ENCODE results near the gene SLC25A25.
"Not testable (repeated sequence)": the region's sequence is repeated elsewhere in the genome, so short reads cannot be mapped to it uniquely, and the experiment has no call there.

The SLC25A25 gene

GRCh38 chr9:128109050-128109709 lies 41.1 kb downstream of the SLC25A25 start:
- H3K79me2 ChIP-seq (ENCODE audit: control insufficient read depth, insufficient read depth, low read length), result no peaks in the 10 kb centered on the region
- H2BK5ac ChIP-seq (ENCODE audit: low read length), result no peak overlapping the region
- no peak overlapping the region for H3K4me2 ChIP-seq (ENCODE audit: low read length)
- H3K9ac ChIP-seq (ENCODE audit: low read length), result no peak overlapping the region
- H2BK15ac ChIP-seq (replicated peaks; ENCODE audit: low read depth), result no peak overlapping the region
- peaks cover 4% of the 10 kb centered on the region for H3K36me3 ChIP-seq (ENCODE audit: control insufficient read depth, insufficient read depth, low read length)
- H2AK5ac ChIP-seq (ENCODE audit: low read length), result no peak overlapping the region
- H3K4me3 ChIP-seq (ENCODE audit: low read length), result no peak overlapping the region
- no peak overlapping the region for H3K23ac ChIP-seq (ENCODE audit: low read length)
- no peak overlapping the region for H3K18ac ChIP-seq (ENCODE audit: low read length)
- no peak overlapping the region for H3K56ac ChIP-seq (ENCODE audit: low read length)
- no CpG with 5 or more reads among the region's 20 CpGs for WGBS (ENCODE audit: extremely low coverage, insufficient coverage, low lambda C conversion rate)
- H4K5ac ChIP-seq (ENCODE audit: low read length), result no peak overlapping the region
- DNase-seq, result no peak
- H3K4me1 ChIP-seq (ENCODE audit: control insufficient read depth, low read depth, low read length), result no peaks in the 10 kb centered on the region
- H3K27me3 ChIP-seq (ENCODE audit: insufficient read depth, low read length, poor library complexity), result no peaks in the 10 kb centered on the region
- no peak overlapping the region for H3K27ac ChIP-seq (ENCODE audit: low read depth, low read length)
- no peak overlapping the region for H3K4ac ChIP-seq (ENCODE audit: low read depth, low read length)
- H3K79me1 ChIP-seq (ENCODE audit: low read length), result no peaks in the 10 kb centered on the region
- H2BK120ac ChIP-seq (ENCODE audit: low read depth, low read length), result no peak overlapping the region
- no peak overlapping the region for H4K8ac ChIP-seq (ENCODE audit: low read depth, low read length)

- DNase-seq; H3K4me2 ChIP-seq (ENCODE audit: low read length); H2BK5ac ChIP-seq (ENCODE audit: low read length); H3K56ac ChIP-seq (ENCODE audit: low read length); H3K36me3 ChIP-seq (ENCODE audit: control insufficient read depth, insufficient read depth, low read length); H2BK120ac ChIP-seq (ENCODE audit: low read depth, low read length); H4K5ac ChIP-seq (ENCODE audit: low read length); H3K27ac ChIP-seq (ENCODE audit: low read depth, low read length); H2AK5ac ChIP-seq (ENCODE audit: low read length); H3K79me1 ChIP-seq (ENCODE audit: low read length); H3K23ac ChIP-seq (ENCODE audit: low read length); H3K79me2 ChIP-seq (ENCODE audit: control insufficient read depth, insufficient read depth, low read length); H3K27me3 ChIP-seq (ENCODE audit: insufficient read depth, low read length, poor library complexity); H3K4ac ChIP-seq (ENCODE audit: low read depth, low read length); H3K4me1 ChIP-seq (ENCODE audit: control insufficient read depth, low read depth, low read length); H3K4me3 ChIP-seq (ENCODE audit: low read length); H4K8ac ChIP-seq (ENCODE audit: low read depth, low read length); H3K9ac ChIP-seq (ENCODE audit: low read length); H2BK15ac ChIP-seq (replicated peaks; ENCODE audit: low read depth); H3K18ac ChIP-seq (ENCODE audit: low read length): not testable (repeated sequence)
- WGBS (ENCODE audit: extremely low coverage, insufficient coverage, low lambda C conversion rate), result no CpG with 5 or more reads among the region's 12 CpGs
Observed at GRCh38 chr9:128111726-128112125, 43.7 kb downstream of the SLC25A25 start.

GRCh38 chr9:128113526-128114325 lies 45.7 kb downstream of the SLC25A25 start:
- Histone ChIP-seq H3K4me1 (ENCODE audit: control insufficient read depth, low read depth, low read length) (peaks cover 3% of the 10 kb centered on the region), H4K5ac (ENCODE audit: low read length) (no peak overlapping the region), H2BK15ac (replicated peaks; ENCODE audit: low read depth) (no peak overlapping the region), H3K79me2 (ENCODE audit: control insufficient read depth, insufficient read depth, low read length) (no peaks in the 10 kb centered on the region), H2BK120ac (ENCODE audit: low read depth, low read length) (no peak overlapping the region), H3K27me3 (ENCODE audit: insufficient read depth, low read length, poor library complexity) (no peaks in the 10 kb centered on the region), H3K36me3 (ENCODE audit: control insufficient read depth, insufficient read depth, low read length) (no peaks in the 10 kb centered on the region), H3K4me3 (ENCODE audit: low read length) (no peak overlapping the region), H2AK5ac (ENCODE audit: low read length) (no peak overlapping the region), H3K18ac (ENCODE audit: low read length) (no peak overlapping the region), H3K4me2 (ENCODE audit: low read length) (no peak overlapping the region), H3K27ac (ENCODE audit: low read depth, low read length) (no peak overlapping the region), H3K79me1 (ENCODE audit: low read length) (no peaks in the 10 kb centered on the region), H3K9ac (ENCODE audit: low read length) (no peak overlapping the region), H3K4ac (ENCODE audit: low read depth, low read length) (no peak overlapping the region), H3K56ac (ENCODE audit: low read length) (no peak overlapping the region), H3K23ac (ENCODE audit: low read length) (no peak overlapping the region), H4K8ac (ENCODE audit: low read depth, low read length) (no peak overlapping the region), H2BK5ac (ENCODE audit: low read length) (no peak overlapping the region)
- no CpG with 5 or more reads among the region's 12 CpGs for WGBS (ENCODE audit: extremely low coverage, insufficient coverage, low lambda C conversion rate)
- DNase-seq, result no peak

GRCh38 chr9:128114326-128115186 lies 46.5 kb downstream of the SLC25A25 start:
- no CpG with 5 or more reads among the region's 29 CpGs for WGBS (ENCODE audit: extremely low coverage, insufficient coverage, low lambda C conversion rate)
- H3K4me2 ChIP-seq (ENCODE audit: low read length), result no peak overlapping the region
- no peak for DNase-seq
- no peak overlapping the region for H4K8ac ChIP-seq (ENCODE audit: low read depth, low read length)
- H4K5ac ChIP-seq (ENCODE audit: low read length), result no peak overlapping the region
- no peak overlapping the region for H2AK5ac ChIP-seq (ENCODE audit: low read length)
- no peak overlapping the region for H2BK120ac ChIP-seq (ENCODE audit: low read depth, low read length)
- no peak overlapping the region for H3K9ac ChIP-seq (ENCODE audit: low read length)
- H3K79me1 ChIP-seq (ENCODE audit: low read length), result no peaks in the 10 kb centered on the region
- no peak overlapping the region for H3K4me3 ChIP-seq (ENCODE audit: low read length)
- peaks cover 3% of the 10 kb centered on the region for H3K4me1 ChIP-seq (ENCODE audit: control insufficient read depth, low read depth, low read length)
- no peak overlapping the region for H3K4ac ChIP-seq (ENCODE audit: low read depth, low read length)
- no peaks in the 10 kb centered on the region for H3K27me3 ChIP-seq (ENCODE audit: insufficient read depth, low read length, poor library complexity)
- H3K23ac ChIP-seq (ENCODE audit: low read length), result no peak overlapping the region
- no peak overlapping the region for H3K18ac ChIP-seq (ENCODE audit: low read length)
- no peak overlapping the region for H3K27ac ChIP-seq (ENCODE audit: low read depth, low read length)
- H3K56ac ChIP-seq (ENCODE audit: low read length), result no peak overlapping the region
- H3K79me2 ChIP-seq (ENCODE audit: control insufficient read depth, insufficient read depth, low read length), result no peaks in the 10 kb centered on the region
- no peaks in the 10 kb centered on the region for H3K36me3 ChIP-seq (ENCODE audit: control insufficient read depth, insufficient read depth, low read length)
- no peak overlapping the region for H2BK5ac ChIP-seq (ENCODE audit: low read length)
- no peak overlapping the region for H2BK15ac ChIP-seq (replicated peaks; ENCODE audit: low read depth)

- Histone ChIP-seq H3K23ac (ENCODE audit: low read length) (no peak overlapping the region), H3K4me2 (ENCODE audit: low read length) (no peak overlapping the region), H2AK5ac (ENCODE audit: low read length) (no peak overlapping the region), H4K5ac (ENCODE audit: low read length) (no peak overlapping the region), H3K18ac (ENCODE audit: low read length) (no peak overlapping the region), H4K8ac (ENCODE audit: low read depth, low read length) (no peak overlapping the region), H3K36me3 (ENCODE audit: control insufficient read depth, insufficient read depth, low read length) (no peaks in the 10 kb centered on the region), H3K4me3 (ENCODE audit: low read length) (no peak overlapping the region), H3K4ac (ENCODE audit: low read depth, low read length) (no peak overlapping the region), H3K9ac (ENCODE audit: low read length) (no peak overlapping the region), H3K27ac (ENCODE audit: low read depth, low read length) (no peak overlapping the region), H2BK15ac (replicated peaks; ENCODE audit: low read depth) (no peak overlapping the region), H2BK120ac (ENCODE audit: low read depth, low read length) (no peak overlapping the region), H3K56ac (ENCODE audit: low read length) (no peak overlapping the region), H3K27me3 (ENCODE audit: insufficient read depth, low read length, poor library complexity) (no peaks in the 10 kb centered on the region), H3K79me2 (ENCODE audit: control insufficient read depth, insufficient read depth, low read length) (no peaks in the 10 kb centered on the region), H3K79me1 (ENCODE audit: low read length) (no peaks in the 10 kb centered on the region), H2BK5ac (ENCODE audit: low read length) (no peak overlapping the region), H3K4me1 (ENCODE audit: control insufficient read depth, low read depth, low read length) (peaks cover 3% of the 10 kb centered on the region)
- no peak for DNase-seq
- no CpG with 5 or more reads among the region's 26 CpGs for WGBS (ENCODE audit: extremely low coverage, insufficient coverage, low lambda C conversion rate)
Observed at GRCh38 chr9:128115187-128116103, 47.4 kb downstream of the SLC25A25 start.
